ENCODE data around the gene MTIF2.
"Not testable (repeated sequence)": the region's sequence is repeated elsewhere in the genome, so short reads cannot be mapped to it uniquely, and the experiment has no call there.

The MTIF2 gene

DNA sequence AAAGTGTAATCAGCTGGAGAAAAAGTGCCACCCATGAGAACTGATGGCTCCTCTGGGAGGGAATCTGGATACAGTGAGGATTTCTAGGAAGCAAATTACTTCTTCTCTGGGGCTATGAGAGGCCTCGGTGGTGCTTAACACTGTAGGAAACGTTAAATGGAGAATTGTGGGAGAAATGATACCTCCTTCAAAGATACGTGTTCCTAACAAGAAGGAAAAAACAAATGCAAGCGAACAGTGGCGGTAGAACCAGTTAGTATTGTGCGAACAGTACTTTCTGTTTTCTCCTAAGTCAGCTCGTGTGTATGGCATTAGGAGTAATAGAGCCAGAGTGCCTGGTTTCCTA, 587 bp upstream of the MTIF2 start:
- ChIA-PET POLR2A (interaction anchor here (1.1 kb wide), 1 partner anchor 143 kb away, joined by 8 read pairs; no protein-coding TSS in a partner anchor), CTCF (interaction anchor here (1.3 to 2.1 kb wide), 2 partner anchors 10 to 12 kb away, joined by 4 read pairs; no protein-coding TSS in a partner anchor)
- TF ChIP-seq, protein P1, sequence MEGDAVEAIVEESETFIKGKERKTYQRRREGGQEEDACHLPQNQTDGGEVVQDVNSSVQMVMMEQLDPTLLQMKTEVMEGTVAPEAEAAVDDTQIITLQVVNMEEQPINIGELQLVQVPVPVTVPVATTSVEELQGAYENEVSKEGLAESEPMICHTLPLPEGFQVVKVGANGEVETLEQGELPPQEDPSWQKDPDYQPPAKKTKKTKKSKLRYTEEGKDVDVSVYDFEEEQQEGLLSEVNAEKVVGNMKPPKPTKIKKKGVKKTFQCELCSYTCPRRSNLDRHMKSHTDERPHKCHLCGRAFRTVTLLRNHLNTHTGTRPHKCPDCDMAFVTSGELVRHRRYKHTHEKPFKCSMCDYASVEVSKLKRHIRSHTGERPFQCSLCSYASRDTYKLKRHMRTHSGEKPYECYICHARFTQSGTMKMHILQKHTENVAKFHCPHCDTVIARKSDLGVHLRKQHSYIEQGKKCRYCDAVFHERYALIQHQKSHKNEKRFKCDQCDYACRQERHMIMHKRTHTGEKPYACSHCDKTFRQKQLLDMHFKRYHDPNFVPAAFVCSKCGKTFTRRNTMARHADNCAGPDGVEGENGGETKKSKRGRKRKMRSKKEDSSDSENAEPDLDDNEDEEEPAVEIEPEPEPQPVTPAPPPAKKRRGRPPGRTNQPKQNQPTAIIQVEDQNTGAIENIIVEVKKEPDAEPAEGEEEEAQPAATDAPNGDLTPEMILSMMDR (IDR thresholded peaks at IDR 0.05; ENCODE audit: control extremely low read depth, extremely low read depth, low read depth, missing control alignments) = no peak
- DNase-seq (ENCODE audit: extremely low spot score) = peak; percentile 23

DNA sequence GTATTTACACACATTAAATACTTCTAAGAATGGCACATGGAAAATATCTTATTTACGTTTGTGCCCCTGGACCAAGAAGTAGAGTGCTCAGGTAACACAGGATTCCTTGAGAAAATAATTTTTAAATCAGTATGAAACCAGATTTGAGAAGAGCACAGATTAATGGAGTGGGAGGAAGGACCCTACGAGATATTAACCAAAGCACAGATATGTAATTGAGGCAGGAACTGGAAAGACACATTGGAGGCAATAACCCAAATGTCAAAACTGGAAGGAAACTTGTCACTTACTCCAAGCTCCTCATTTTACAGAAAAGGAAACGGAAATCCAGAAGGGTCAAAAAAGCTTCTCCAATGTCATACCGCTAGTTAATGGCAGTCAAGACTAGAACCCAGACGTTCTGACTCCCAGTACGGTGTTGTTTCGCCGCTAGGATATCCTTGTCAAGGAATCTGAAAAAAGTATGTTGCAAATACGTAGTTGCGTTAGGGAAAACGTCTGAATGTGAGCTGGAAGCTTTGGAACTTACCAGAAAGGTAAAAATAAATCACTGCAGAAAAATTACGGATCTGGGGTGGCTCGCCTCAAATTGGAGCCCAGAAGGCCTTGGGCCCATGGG, 634 bp downstream of the MTIF2 start:
- ChIA-PET CTCF (interaction anchor here (2.1 kb wide), 1 partner anchor 13 kb away, joined by 4 read pairs; no protein-coding TSS in a partner anchor), POLR2A (no interaction called here)
- DNase-seq (ENCODE audit: extremely low spot score) = peak; percentile 15
- TF ChIP-seq, protein P1 (IDR thresholded peaks at IDR 0.05; ENCODE audit: control extremely low read depth, extremely low read depth, low read depth, missing control alignments) = no peak

DNA sequence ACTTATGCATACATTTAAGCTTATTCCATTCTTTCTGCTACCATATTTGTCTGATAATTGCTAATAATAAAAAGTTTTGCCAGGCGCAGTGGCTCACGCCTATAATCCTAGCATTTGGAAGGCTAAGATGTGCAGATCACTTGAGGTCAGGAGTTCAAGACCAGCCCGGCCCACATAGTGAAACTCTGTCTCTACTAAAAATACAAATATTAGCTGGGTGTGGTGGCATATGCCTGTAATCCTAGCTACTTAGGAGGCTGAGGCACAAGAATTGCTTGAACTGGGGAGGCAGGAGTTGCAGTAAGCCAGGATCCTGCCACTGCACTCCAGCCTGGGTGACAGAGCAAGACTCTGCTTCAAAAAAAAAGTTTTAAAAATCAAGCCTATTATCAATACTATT, 9.4 kb downstream of the MTIF2 start:
- CTCF ChIA-PET = interaction anchor here (1.0 to 1.4 kb wide), 3 partner anchors 11 to 22 kb away, joined by 3 to 4 read pairs (median 3); no protein-coding TSS in a partner anchor
- DNase-seq (ENCODE audit: extremely low spot score); POLR2A ChIA-PET: not testable (repeated sequence)

DNA sequence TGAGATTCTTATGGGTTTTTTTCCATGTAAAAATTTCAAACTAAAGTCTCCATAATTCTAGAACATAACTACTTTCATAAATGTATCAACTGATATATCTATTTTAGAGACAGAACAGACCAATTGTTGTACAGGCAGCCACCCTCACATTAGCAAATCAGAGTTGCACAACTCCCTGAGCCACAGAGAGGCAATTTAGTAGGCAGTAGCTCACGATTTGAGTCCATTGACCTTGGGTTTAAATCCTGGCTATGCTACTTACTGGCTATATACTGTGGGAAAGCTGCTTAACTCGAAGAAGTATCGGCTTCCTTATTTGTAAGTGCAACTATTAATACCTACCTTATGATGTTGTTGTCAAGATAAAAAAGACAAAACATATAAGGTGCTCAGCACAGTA, 16.2 kb downstream of the MTIF2 start:
- CTCF ChIA-PET = no interaction called here
- TF ChIP-seq, protein P1 (IDR thresholded peaks at IDR 0.05; ENCODE audit: control extremely low read depth, extremely low read depth, low read depth, missing control alignments) = no peak
- POLR2A ChIA-PET = no interaction called here
- DNase-seq (ENCODE audit: extremely low spot score) = no peak

DNA sequence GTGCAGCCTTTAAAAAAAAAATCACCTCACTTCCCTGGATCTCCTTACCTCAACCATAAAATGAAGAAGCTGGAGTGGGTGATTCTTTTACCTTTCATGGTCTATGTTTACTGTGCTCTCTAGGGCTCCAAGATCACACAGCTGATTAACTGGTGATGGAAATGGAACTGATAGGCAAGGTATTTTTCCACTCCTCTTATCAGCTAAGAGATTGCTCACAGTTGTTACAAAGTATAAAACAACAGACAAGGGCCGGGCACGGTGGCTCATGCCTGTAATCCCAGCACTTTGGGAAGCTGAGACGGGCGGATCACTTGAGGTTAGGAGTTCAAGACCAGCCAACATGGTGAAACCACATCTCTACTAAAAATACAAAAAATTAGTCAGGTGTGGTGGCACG, 22.0 kb downstream of the MTIF2 start:
- CTCF ChIA-PET = interaction anchor here (1.3 kb wide), 1 partner anchor 8 kb away, joined by 3 read pairs; no protein-coding TSS in a partner anchor
- TF ChIP-seq, protein P1 (IDR thresholded peaks at IDR 0.05; ENCODE audit: control extremely low read depth, extremely low read depth, low read depth, missing control alignments) = no peak
- DNase-seq (ENCODE audit: extremely low spot score) = no peak
- POLR2A ChIA-PET = interaction anchor here (0.6 kb wide), 1 partner anchor 9 kb away, joined by 5 read pairs; no protein-coding TSS in a partner anchor

DNA sequence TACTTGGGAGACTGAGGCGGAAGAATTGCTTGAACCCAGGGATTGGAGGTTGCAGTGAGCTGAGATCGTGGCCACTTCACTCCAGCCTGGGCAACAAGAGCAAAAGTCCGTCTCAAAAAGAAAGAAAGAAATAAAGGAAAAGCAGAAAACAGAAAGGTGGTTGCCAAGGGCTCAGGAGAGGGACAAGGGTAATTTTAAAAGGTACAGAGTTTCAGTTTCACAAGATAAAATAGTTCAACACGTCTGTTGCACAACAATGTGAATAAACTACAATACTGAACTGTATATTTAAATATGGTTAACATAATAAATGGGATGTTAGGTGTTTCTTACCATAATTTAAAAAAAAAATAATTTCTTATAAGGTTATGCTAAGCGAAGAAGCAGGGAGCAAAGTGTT, 23.6 kb downstream of the MTIF2 start:
- TF ChIP-seq, protein P1 (IDR thresholded peaks at IDR 0.05; ENCODE audit: control extremely low read depth, extremely low read depth, low read depth, missing control alignments) = no peak
- POLR2A ChIA-PET = no interaction called here
- CTCF ChIA-PET = no interaction called here
- no peak for DNase-seq (ENCODE audit: extremely low spot score)

DNA sequence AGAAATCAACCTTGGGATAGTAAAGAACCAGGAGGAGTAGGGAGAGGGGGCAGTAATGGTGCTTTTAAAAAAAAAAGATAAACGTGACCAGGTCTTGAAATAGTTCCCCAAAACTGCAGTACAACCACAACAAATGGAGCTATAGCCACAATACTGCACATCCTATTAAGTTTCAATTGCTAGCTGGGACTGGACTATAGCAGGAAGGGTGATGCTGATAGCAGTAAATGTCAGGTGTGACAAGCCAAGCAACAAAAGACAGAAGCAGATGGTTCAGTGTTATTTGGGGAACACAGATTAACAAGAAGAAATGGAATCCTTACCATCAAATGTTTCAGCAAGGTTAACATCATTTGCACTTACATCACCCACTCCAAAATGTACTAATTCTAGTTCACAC, 26.4 kb downstream of the MTIF2 start:
- CTCF ChIA-PET = interaction anchor here (1.0 to 1.6 kb wide), 3 partner anchors 15 to 42 kb away, joined by 3 to 4 read pairs (median 4); no protein-coding TSS in a partner anchor
- TF ChIP-seq, protein P1 (IDR thresholded peaks at IDR 0.05; ENCODE audit: control extremely low read depth, extremely low read depth, low read depth, missing control alignments) = no peak
- no peak for DNase-seq (ENCODE audit: extremely low spot score)
- POLR2A ChIA-PET = no interaction called here

DNA sequence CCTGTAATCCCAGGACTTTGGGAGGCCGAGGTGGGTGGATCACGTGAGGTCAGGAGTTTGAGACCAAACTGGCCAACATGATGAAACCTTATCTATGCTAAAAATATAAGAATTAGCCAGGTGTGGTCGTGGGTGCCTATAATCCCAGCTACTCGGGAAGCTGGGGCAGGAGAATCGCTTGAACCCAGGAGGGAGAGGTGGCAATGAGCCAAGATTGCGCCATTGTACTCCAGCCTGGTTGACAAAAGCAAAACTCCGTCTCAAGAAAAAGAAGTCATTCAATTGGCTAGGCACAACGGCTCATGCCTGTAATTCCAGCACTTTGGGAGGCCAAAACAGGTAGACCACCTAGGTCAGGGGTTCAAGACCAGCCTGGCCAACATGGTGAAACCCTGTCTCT, 27.4 kb downstream of the MTIF2 start:
- POLR2A ChIA-PET; DNase-seq (ENCODE audit: extremely low spot score): not testable (repeated sequence)
- CTCF ChIA-PET = interaction anchor here (1.1 kb wide), 1 partner anchor 18 kb away, joined by 3 read pairs; no protein-coding TSS in a partner anchor

Data from GM10248 (cell line).